Trophoblast cell (in vitro differentiated cells and primary cell): Measurements from ENCODE around the gene OPN4.
"Not testable (repeated sequence)": the region's sequence is repeated elsewhere in the genome, so short reads cannot be mapped to it uniquely, and the experiment has no call there.

ENCODE experiments used
- DNase-seq, 2 donors: peaks; one replicate each; pipeline ENCODE4 v3.0.0-alpha.2; 2016
- H2AFZ ChIP-seq: 2 replicates; pipeline ENCODE4 v1.6.1; 2013; ENCODE audit warnings: low read length, moderate library complexity, mild to moderate bottlenecking; ENCODE audit not compliant: insufficient read depth, poor library complexity
- H2AK5ac ChIP-seq: 2 replicates; pipeline ENCODE4 v1.6.1; 2013; ENCODE audit warnings: mild to moderate bottlenecking, low read length
- H2BK120ac ChIP-seq: 2 replicates; pipeline ENCODE4 v1.6.1; 2013; ENCODE audit warnings: low read length, mild to moderate bottlenecking, moderate library complexity; ENCODE audit not compliant: insufficient read depth, poor library complexity
- H2BK12ac ChIP-seq: 2 replicates; pipeline ENCODE4 v1.6.1; 2013; ENCODE audit warnings: mild to moderate bottlenecking, low read length, moderate library complexity
- H2BK5ac ChIP-seq: 2 replicates; pipeline ENCODE4 v1.6.1; 2013; ENCODE audit warnings: low read length, low read depth, moderate library complexity, mild to moderate bottlenecking; ENCODE audit not compliant: poor library complexity
- H3K14ac ChIP-seq: 2 replicates; pipeline ENCODE4 v1.6.1; 2013; ENCODE audit warnings: mild to moderate bottlenecking, low read length
- H3K18ac ChIP-seq: 2 replicates; pipeline ENCODE4 v1.6.1; 2013; ENCODE audit warnings: mild to moderate bottlenecking, low read length
- H3K23ac ChIP-seq: 2 replicates; pipeline ENCODE4 v1.6.1; 2013; ENCODE audit warnings: low read length
- H3K27ac ChIP-seq: 2 replicates; pipeline ENCODE4 v1.5.1; 2013; ENCODE audit warnings: low read depth, mild to moderate bottlenecking, inconsistent platforms, low read length, moderate library complexity
- H3K27me3 ChIP-seq: 2 replicates; pipeline ENCODE4 v1.6.1; 2013; ENCODE audit warnings: inconsistent platforms, mild to moderate bottlenecking, low read length, moderate library complexity; ENCODE audit not compliant: insufficient read depth
- H3K36me3 ChIP-seq, 2 experiments: 1 replicate in 1 of 2; 2 replicates in 1 of 2; pipeline ENCODE4 v1.6.1; 2013; ENCODE audit warnings: low read length in 2 of 2, mild to moderate bottlenecking in 2 of 2, moderate library complexity in 1 of 2; ENCODE audit not compliant: insufficient read depth in 2 of 2, control insufficient read depth in 1 of 2
- H3K4ac ChIP-seq: 2 replicates; pipeline ENCODE4 v1.6.1; 2013; ENCODE audit warnings: low read depth, mild to moderate bottlenecking, low read length, moderate library complexity
- H3K4me1 ChIP-seq, 2 experiments: 1 replicate in 1 of 2; 2 replicates in 1 of 2; pipeline ENCODE4 v1.6.1; 2013; ENCODE audit warnings: low read length in 2 of 2, mild to moderate bottlenecking in 2 of 2, moderate library complexity in 1 of 2; ENCODE audit not compliant: insufficient read depth in 2 of 2, control insufficient read depth in 1 of 2
- H3K4me2 ChIP-seq: 2 replicates; pipeline ENCODE4 v1.6.1; 2013; ENCODE audit warnings: inconsistent platforms, mild to moderate bottlenecking, low read length, moderate library complexity
- H3K4me3 ChIP-seq: 2 replicates; pipeline ENCODE4 v1.5.1; 2013; ENCODE audit warnings: mild to moderate bottlenecking, low read depth, low read length, inconsistent platforms
- H3K79me1 ChIP-seq: one replicate; pipeline ENCODE4 v1.6.1; 2013; ENCODE audit warnings: low read length
- H3K79me2 ChIP-seq: 2 replicates; pipeline ENCODE4 v1.6.1; 2013; ENCODE audit warnings: low read length, mild to moderate bottlenecking; ENCODE audit not compliant: control insufficient read depth, insufficient read depth, poor library complexity
- H3K9ac ChIP-seq: 2 replicates; pipeline ENCODE4 v1.6.1; 2013; ENCODE audit warnings: mild to moderate bottlenecking, low read length
- H3K9me3 ChIP-seq: 2 replicates; pipeline ENCODE4 v1.6.1; 2013; ENCODE audit warnings: low read depth, mild to moderate bottlenecking, control low read depth, inconsistent platforms, low read length; ENCODE audit not compliant: insufficient read depth
- H4K12ac ChIP-seq: 2 replicates; pipeline ENCODE4 v1.6.1; 2013; ENCODE audit warnings: low read depth, mild to moderate bottlenecking, low read length, moderate library complexity
- H4K8ac ChIP-seq: 2 replicates; pipeline ENCODE4 v1.6.1; 2013; ENCODE audit warnings: low read depth, mild to moderate bottlenecking, low read length, moderate library complexity
- H4K91ac ChIP-seq: one replicate; pipeline ENCODE4 v1.6.1; 2013; ENCODE audit warnings: low read depth, mild to moderate bottlenecking, low read length, moderate library complexity
- WGBS: extraction: QIAGEN DNeasy Blood & Tissue Kit; methylation state at CpG from one replicate; pipeline ENCODE4 v1.1.7; 2013; ENCODE audit warnings: missing lambda C conversion rate; ENCODE audit not compliant: insufficient read length, insufficient coverage; ENCODE audit errors: extremely low coverage; 5-methylcytosine and 5-hydroxymethylcytosine counted together

The OPN4 gene

DNA sequence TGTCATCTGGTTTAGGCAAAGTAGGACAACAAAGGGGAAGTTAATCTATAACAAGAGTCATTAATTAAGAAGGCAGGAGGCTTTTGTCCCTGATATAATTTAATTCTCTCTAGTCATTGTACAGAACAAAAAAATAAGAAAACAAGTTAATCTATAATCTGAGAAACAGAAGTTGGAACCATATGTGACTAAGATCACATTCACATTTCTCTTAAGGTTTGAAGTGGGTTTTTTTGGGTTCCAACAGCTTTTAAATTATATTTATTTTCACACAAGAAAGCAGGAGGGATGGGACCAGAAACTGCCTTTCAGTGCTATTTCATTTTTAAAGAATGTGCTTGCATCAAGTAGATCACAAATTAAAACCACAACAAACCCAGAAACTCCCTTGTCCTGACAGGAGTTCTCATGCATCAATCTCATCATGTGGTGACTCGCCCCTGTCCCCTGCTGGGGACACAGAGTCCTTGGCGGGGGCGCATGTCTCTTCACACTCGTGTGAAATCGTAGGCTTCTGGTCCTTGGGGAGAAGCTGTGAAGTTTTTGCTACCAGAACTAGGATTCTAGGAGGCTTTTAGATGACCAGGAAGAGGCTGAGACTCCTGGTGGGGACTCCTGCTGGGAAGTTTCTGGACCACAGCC, 10.1 kb upstream of the OPN4 start:
- no CpG with 5 or more reads among the region's 5 CpGs for whole genome bisulfite sequencing
- Histone ChIP-seq H3K4me2 (no peak overlapping the region), H4K8ac (no peak overlapping the region), H2AFZ (no peak overlapping the region), H3K14ac (no peak overlapping the region), H4K91ac (no peak overlapping the region), H2BK12ac (no peak overlapping the region), H4K12ac (no peak overlapping the region), H3K36me3 (no peaks in the 10 kb centered on the region), H3K27ac (no peak overlapping the region), H3K9me3 (no peaks in the 10 kb centered on the region), H3K79me1 (no peaks in the 10 kb centered on the region), H3K27me3 (no peaks in the 10 kb centered on the region), H3K23ac (no peak overlapping the region), H3K4me1 (no peaks in the 10 kb centered on the region), H3K79me2 (no peaks in the 10 kb centered on the region), H3K9ac (no peak overlapping the region), H3K4ac (no peak overlapping the region), H3K4me3 (no peak overlapping the region), H2BK5ac (no peak overlapping the region), H2BK120ac (no peak overlapping the region), H2AK5ac (no peak overlapping the region), H3K18ac (no peak overlapping the region)
- DNase-seq, result no peak

DNA sequence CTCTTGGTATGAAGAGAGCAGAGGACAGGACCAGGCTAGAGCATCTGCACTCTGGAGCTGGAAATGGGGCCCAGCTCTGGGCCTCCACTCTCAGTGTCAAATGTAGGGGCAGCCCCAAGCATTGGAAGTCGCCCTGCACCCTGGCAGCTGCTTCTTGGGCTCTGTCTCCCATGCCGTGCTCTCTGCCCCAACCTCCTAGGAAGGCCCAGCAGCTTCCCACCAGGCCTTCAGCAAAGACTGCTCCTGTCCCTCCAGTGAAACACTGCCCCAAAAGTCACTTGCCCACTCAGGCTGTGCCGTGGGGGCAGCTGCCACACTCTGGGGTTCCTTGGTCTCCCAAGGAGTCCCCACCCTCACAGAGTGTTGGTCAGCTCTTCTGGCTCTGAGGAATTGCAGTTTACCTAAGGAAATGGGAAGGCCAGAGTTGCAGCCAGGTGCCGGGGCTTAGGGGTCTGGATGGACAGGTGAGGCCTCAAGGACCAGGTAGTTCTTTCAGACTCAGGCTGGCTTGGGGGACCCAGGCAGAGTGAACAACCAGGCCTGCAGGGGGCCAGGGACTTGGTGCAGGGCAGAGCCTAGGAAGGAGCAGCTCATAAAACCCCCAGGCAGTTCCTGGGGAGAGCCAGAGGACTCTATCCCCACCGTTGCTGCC, 9.4 kb upstream of the OPN4 start:
- no peaks in the 10 kb centered on the region for H3K36me3 ChIP-seq
- H4K12ac ChIP-seq, result no peak overlapping the region
- no peaks in the 10 kb centered on the region for H3K9me3 ChIP-seq
- no peak overlapping the region for H2BK12ac ChIP-seq
- H2AK5ac ChIP-seq, result no peak overlapping the region
- no peaks in the 10 kb centered on the region for H3K27me3 ChIP-seq
- H4K91ac ChIP-seq, result no peak overlapping the region
- H2BK120ac ChIP-seq, result no peak overlapping the region
- no peak overlapping the region for H3K4me2 ChIP-seq
- H3K79me1 ChIP-seq, result no peaks in the 10 kb centered on the region
- no peaks in the 10 kb centered on the region for H3K79me2 ChIP-seq
- no peaks in the 10 kb centered on the region for H3K4me1 ChIP-seq
- no peak overlapping the region for H2AFZ ChIP-seq
- DNase-seq, result no peak
- no peak overlapping the region for H3K27ac ChIP-seq
- no peak overlapping the region for H3K4ac ChIP-seq
- no peak overlapping the region for H4K8ac ChIP-seq
- no peak overlapping the region for H3K4me3 ChIP-seq
- no peak overlapping the region for H2BK5ac ChIP-seq
- no peak overlapping the region for H3K23ac ChIP-seq
- no peak overlapping the region for H3K14ac ChIP-seq
- H3K18ac ChIP-seq, result no peak overlapping the region
- no peak overlapping the region for H3K9ac ChIP-seq
- WGBS, result no CpG with 5 or more reads among the region's 5 CpGs

- not testable (repeated sequence) for H3K4me3 ChIP-seq, H3K9ac ChIP-seq, H3K4me1 ChIP-seq, H2BK12ac ChIP-seq, H3K79me2 ChIP-seq, H3K23ac ChIP-seq, H3K27ac ChIP-seq, H3K4ac ChIP-seq, H3K36me3 ChIP-seq, H3K79me1 ChIP-seq, H3K9me3 ChIP-seq, H4K12ac ChIP-seq, H2AFZ ChIP-seq, H2AK5ac ChIP-seq, H3K4me2 ChIP-seq, H2BK120ac ChIP-seq, H3K18ac ChIP-seq, H4K8ac ChIP-seq, H3K14ac ChIP-seq, H3K27me3 ChIP-seq, DNase-seq, H4K91ac ChIP-seq, H2BK5ac ChIP-seq
- WGBS, result no CpG with 5 or more reads among the region's 5 CpGs
These were observed 8.7 kb upstream of the OPN4 start for GRCh38 chr10:86645621-86646165.

DNA sequence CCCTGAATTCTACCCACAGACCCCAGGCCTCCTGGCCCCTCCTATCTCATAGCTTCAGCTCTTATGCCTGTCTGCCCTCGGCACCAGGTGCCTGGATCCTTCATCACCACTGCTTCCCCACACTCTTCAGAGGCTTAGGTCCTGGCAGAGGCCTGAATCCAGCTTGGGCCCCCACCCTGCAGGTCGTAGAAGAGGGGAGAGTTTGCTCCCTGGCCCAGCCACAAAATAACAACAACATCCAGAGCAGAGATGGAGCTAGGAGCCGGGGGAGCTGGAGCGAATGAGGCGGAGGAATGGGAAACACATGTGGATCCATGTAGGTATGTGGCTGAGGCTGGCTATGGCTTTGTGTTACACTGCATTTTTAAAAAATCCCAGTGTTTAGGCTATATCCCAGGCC, 7.8 kb upstream of the OPN4 start:
- Histone ChIP-seq H4K8ac (no peak overlapping the region), H3K4me2 (no peak overlapping the region), H3K4ac (no peak overlapping the region), H3K14ac (no peak overlapping the region), H3K18ac (no peak overlapping the region), H3K9me3 (no peaks in the 10 kb centered on the region), H2BK12ac (no peak overlapping the region), H2BK5ac (no peak overlapping the region), H2BK120ac (no peak overlapping the region), H3K4me3 (no peak overlapping the region), H3K23ac (no peak overlapping the region), H2AK5ac (no peak overlapping the region), H4K91ac (no peak overlapping the region), H2AFZ (no peak overlapping the region), H3K4me1 (peaks cover 0 to 2% of the 10 kb centered on the region in 2 experiments), H3K79me2 (no peaks in the 10 kb centered on the region), H3K79me1 (no peaks in the 10 kb centered on the region), H4K12ac (no peak overlapping the region), H3K27ac (no peak overlapping the region), H3K9ac (no peak overlapping the region), H3K27me3 (no peaks in the 10 kb centered on the region), H3K36me3 (no peaks in the 10 kb centered on the region)
- no peak for DNase-seq
- WGBS, result no CpG with 5 or more reads among the region's 5 CpGs
